HUDEP-2 (cell line): ENCODE data around the gene SNAP47.

Experiments
- DNase-seq, 76 experiments: peaks; one replicate each; lab custom pipeline; 2025; ENCODE audit not compliant: unreplicated experiment in 76 of 76; lab: John Stamatoyannopoulos, UW

Gene SNAP47

GRCh38 chr1:227793948-227794816, 58.9 kb downstream of the SNAP47 start:
- peak in 6 of 76 experiments; percentile 4 to 31 (median 10) for DNase-seq

DNA sequence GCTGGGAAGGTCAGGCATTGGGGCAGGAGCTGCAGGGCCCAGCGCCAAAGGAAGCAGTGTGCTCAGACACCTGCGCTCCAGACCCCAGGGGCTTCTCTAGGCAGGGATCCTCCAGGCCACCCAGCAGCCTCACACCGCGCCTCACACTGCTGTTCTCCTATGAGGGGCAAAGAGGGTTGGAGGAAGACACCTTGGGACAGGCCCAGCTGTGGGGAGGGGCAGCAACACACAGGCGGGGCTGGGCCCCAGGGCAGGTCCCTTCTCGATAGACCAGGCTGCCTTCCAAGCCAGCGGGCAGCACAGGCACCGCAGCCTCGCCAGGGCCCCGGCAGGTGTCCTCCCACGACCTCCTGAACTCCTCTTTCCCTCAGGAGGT, 59.6 kb downstream of the SNAP47 start:
- no peak for DNase-seq

GRCh38 chr1:227795732-227796131, 60.5 kb downstream of the SNAP47 start:
- DNase-seq: no peak

DNA sequence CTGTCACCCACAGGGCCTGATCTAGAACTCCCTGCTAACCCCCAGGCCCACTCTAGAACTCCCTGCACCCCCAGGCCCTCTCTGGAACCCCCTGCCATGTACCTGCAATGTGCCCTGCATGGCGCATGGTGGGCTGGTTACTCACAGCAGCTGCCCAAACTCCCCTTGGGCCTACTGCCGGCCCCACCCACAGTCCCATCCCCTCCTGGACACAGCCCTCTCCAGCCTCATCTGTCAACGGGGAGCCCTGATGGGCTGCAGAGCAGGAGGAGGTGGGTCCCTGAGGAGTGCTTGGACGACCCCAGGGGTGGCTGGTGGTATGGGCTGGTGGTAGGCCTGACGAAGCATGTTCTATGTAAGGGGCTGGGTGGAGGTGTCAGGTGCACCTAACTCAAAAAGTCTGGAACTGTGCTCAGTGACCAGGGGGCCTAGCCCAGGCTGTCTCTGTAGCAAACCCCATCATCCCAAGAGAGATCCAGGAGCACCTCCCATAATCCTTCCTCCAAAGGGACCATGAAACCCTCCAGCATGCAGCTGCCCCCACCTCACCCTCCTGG, 61.2 kb downstream of the SNAP47 start:
- DNase-seq: no peak

GRCh38 chr1:227797144-227797543, 61.9 kb downstream of the SNAP47 start:
- no peak for DNase-seq

DNA sequence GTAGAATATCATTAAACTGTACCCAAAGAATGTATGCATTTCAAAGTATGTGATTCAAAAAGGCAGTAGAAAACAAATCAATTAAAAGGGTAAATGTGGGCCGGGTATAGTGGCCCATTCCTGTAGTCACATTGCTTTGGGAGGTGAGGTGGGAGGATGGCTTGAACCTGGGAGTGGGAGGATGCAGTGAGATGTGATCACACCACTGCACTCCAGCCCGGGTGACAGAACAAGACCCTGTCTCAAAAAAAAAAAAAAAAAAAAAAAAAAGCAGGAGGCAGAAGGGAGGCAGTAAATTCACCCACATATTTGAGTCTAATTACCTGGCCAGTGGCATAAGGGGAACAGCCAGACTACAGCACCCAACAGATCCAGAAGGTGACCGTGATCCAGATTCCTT, 62.4 kb downstream of the SNAP47 start:
- no peak for DNase-seq

DNA sequence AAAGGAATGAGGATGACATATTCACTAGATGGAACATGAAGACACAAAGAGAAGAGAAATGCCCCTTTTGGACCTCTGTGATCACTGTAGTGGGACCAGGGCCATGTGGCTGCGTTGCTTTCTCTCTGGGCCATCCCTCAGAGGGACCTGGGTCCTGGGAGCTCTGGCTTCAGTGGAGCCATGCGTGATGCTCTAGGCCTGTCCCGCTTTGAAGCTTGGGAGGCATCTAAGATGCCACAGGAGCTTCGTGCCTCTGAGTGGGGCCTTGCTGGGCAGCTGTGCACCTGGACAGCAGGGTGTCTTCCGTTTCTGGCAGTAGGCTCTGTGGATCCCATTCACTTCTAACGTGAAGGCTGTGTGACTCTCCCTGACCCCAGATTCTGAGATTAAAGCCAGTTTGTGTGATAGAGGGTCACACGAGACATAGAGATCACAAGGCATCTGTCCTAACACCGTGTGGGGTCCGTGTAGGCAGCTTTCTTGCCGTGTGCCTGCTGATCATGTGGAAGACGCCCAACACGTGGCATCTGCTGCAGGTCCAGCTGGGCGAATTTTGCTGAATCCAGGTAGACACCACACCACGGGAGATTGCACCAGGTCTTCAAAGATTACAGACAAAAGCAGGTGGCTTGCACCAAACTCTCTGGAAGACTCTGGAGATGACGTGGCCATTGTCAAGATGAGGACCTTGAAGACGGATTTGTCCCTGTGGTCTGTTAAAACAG, 63.0 kb downstream of the SNAP47 start:
- no peak for DNase-seq

- DNase-seq: no peak
These were observed 64.5 kb downstream of the SNAP47 start for GRCh38 chr1:227799756-227800155.

GRCh38 chr1:227803933-227804332, 68.7 kb downstream of the SNAP47 start:
- no peak for DNase-seq

DNA sequence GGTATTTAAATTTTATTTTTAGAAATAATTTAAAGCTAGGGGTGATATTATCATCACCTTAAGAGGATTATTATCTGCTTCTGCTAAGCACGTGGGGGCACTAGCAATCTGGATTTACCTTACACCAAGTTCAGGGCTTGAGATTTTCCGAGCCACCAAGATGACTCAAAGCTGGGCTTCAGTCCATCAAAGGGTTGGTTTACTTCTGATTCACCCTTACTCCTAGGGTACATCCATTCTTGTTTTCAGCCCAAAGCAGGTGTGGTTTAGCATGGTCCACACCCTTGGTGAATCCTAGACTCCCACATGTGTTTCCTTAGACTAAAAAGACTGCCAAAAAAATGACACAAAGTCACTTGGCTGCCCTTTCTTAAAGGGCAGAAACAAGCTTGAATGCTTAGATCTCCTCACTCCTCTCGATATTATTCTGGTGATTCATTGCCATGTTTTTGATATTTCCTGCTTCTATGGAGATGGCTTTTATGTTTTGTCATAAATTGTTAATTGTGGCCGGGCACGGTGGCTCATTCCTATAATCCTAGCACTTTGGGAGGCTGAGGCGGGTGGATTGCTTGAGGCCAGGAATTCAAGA, 70.5 kb downstream of the SNAP47 start:
- DNase-seq: no peak

- peak in 1 of 76 experiments; percentile 10 for DNase-seq
These were observed 73.3 kb downstream of the SNAP47 start for GRCh38 chr1:227808566-227808965.

DNA sequence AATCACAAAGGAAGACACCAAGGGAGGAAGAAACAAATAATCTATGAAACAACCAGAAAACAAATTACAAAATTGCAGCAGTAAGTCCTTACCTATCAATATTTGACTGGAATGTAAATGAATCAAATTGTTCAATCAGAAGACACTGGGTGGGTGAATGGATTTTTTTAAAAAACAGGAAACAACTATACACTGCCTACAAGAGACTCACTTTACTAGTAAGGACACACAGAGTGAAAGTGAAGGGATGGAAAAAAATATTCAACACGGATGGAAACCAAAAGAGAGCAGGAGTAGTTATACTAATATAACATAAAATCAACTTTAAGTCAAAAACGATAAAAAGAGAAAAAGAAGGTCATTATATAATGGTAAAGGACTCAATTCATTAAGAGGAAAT, 73.8 kb downstream of the SNAP47 start:
- DNase-seq: no peak

DNA sequence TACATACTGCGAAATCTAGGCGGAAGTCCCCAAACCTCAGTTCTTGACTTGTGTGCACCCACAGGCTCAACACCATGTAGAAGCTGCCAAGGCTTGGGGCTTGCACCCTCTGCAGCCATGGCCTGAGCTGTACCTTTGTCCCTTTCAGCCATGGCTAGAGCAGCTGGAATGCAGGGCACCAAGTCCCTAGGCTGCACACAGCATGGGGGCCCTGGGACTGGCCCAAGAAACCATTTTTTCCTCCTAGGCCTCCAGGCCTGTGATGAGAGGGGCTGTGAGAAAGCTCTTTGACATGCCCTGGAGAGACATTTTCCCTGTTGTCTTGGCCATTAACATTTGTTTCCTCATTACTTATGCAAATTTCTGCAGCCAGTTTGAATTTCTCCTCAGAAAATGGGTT, 78.7 kb downstream of the SNAP47 start:
- DNase-seq: no peak

DNA sequence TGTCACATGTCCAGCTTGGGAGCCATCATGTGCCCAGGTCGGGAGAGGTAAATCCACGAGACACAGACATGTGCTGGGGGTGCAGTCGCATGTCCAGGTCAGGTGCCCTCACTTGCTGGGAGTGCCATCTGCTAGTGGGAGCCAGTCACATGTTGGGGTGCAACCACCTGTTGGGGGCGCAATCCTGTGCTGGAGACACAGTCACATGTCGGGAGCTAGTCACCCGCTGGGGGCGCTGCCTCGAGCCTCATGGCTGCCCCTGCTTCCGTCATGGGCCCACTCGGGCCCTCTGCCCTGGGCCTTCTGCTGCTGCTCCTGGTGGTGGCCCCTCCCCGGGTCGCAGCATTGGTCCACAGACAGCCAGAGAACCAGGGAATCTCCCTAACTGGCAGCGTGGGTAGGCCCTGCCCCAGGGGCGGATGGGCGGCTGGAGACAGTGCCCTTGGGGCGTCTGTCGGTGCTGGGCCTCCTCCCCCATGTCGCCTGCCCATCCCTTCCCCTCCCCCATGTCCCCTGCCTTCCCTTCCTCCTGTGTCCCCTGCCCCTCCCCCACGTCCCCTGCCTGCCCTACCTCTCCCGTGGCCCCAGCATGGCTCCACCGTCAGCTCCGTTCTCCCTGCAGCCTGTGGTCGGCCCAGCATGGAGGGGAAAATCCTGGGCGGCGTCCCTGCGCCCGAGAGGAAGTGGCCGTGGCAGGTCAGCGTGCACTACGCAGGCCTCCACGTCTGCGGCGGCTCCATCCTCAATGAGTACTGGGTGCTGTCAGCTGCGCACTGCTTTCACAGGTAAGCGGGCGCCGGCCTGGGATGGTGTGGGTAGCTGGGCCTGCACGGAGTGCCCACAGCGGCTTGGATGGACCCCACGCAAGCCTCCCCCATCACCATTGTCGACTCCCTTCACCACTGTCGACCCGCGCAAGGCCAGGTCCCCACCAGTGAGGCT, 80.5 kb downstream of the SNAP47 start, which contains the start of gene PRSS38:
Gene PRSS38 (plus strand): TSS at position 208 of the 942 bp plus-strand sequence. CDS start 42 bp downstream, at position 250.
- no peak for DNase-seq

DNA sequence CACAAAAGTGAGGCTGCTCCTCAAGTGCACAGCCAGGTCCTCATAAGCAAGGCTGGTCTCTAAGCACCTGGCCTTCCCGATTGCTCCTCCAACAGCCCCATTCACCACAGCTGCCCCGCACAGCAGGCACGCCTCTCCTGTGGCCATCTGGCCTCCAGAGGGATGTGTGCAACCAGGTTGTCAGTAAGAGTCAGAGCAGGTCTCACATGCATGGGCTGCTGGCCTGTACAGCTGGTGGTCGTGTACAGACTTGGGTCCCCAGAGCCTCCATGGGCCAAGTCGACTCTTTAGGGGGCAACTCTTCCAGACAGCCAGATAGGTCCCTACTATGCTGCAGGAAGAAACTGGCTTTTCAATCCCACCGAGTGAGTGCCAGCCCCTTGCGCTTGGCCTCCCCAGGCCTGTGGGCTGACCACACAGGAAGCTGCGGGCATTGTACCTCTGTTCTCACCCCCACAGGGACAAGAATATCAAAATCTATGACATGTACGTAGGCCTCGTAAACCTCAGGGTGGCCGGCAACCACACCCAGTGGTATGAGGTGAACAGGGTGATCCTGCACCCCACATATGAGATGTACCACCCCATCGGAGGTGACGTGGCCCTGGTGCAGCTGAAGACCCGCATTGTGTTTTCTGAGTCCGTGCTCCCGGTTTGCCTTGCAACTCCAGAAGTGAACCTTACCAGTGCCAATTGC, 81.7 kb downstream of the SNAP47 start:
- DNase-seq: no peak

DNA sequence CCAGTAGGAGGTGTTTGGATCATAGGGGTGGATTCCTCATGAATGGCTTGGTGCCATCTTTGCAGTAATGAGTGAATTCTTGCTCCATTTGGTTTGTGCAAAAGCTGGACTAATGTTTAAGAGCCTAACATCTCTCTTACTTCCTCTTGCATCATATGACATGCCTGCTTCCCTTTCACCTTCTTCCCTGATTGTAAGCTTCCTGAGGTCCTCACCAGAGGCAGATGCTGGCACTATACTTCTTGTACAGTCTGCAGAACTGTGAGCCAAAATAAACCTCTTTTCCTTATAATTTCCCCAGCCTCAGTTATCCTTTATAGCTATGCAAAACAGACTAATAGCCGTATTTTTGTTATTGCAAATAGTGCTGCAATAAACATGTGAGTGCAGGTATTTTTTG, 88.3 kb downstream of the SNAP47 start:
- no peak for DNase-seq

GRCh38 chr1:227824204-227824603, 89.0 kb downstream of the SNAP47 start:
- DNase-seq: no peak

DNA sequence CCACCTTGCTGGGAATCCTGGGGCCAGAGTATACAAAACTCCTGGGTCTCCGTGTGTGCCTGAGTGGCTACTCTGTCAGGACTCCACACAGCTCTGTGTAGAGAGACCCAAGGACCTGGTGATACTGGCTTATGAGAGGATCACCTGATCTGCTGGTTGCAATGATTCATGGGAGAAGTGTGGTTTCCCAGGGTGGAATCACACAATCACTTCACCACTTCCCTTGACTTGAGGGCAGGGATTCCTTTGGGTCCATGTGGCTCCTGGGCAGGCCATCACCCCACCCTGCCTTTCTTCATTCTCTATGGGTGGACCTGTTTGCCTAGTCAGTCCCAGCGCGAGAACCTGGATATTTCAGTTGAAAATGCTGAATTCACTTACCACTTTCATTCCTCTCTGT, 93.6 kb downstream of the SNAP47 start:
- DNase-seq: no peak
